HG03064 (cell line): ENCODE results near the gene MPP2.
"Not testable (repeated sequence)": the region's sequence is repeated elsewhere in the genome, so short reads cannot be mapped to it uniquely, and the experiment has no call there.

Source experiments
- ATAC-seq: cut with Tn5 transposase; IDR thresholded peaks from one replicate; pipeline ENCODE4 v1.9.1; 2021; ENCODE audit warnings: low read depth; ENCODE audit not compliant: unreplicated experiment

The MPP2 gene

GRCh38 chr17:43878260-43879175 is 28.8 kb downstream of the MPP2 start:
- no peak for ATAC-seq

- no peak for ATAC-seq
Observed at GRCh38 chr17:43877451-43878155, 29.7 kb downstream of the MPP2 start.

DNA sequence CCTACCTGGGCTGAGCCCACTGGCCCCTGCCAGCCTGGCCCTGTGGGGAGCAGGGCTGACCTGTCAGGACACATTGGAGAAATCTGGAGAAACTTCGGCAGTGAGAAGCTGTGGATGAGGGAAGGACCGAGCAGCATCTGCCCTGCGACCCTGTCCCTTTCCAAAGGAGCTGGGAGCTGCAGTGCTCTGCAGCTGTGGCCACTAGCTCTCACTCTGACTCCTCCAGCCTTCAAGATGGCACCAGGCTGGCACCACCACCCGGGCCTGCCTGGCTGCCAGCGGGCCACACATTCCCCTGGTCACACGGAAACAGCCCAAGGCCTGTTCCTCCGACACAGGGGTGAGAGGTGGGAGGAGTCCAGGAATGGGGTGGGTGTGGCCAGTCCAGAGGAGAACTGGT is 30.3 kb downstream of the MPP2 start:
- ATAC-seq: no peak

DNA sequence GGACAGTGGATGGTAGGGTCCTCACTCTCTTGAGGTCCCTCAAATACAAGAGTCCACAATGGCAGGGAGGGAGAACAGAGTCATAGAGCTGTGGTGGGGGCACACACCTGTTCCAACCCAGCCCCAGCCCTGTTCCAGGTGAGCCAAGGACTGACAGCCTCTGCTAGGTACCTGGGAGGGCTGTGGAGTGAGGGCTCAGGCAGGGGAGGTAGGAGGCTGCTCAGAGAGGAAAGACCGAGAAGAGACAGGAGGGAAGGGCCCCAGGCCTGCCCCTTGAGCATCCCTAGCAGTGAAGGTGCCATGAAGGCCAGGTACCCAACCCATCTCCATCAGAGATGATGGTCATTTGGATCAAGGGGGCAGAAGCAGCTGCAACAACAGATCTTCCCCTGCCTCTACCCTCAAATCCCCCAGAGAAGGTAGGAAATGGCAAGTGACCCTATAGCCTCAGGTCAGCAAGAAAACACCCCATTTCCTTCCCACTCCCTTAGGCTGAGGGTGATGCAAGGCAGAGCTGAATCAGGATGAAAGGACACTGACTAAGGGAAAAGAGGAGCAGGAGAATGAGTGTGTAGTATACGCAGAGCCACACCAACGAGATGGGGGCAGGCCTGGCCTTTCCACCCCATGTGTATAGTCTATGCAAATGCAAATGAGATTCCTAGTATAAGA is 31.7 kb downstream of the MPP2 start:
- no peak for ATAC-seq

DNA sequence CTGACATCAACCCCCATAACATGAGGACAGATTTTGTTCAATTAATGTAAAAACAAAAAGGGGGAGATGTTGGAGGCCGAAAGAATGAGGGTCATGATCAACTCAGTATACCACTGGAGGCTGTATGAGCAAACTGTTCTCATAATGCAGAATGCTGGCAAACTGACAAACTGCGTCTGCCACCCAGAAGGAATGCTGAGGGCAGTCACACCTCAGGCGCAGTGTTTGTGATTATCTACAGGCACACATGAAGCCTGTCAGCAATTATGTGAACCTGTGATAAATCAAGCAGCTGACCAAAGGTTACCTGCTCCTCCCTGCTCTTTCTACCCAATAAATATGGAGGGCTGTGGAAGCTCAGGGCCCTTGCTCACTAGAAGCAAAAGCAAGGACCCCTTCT is 33.0 kb downstream of the MPP2 start:
- ATAC-seq: no peak

- no peak for ATAC-seq
Observed at GRCh38 chr17:43873815-43874214, 33.5 kb downstream of the MPP2 start.

DNA sequence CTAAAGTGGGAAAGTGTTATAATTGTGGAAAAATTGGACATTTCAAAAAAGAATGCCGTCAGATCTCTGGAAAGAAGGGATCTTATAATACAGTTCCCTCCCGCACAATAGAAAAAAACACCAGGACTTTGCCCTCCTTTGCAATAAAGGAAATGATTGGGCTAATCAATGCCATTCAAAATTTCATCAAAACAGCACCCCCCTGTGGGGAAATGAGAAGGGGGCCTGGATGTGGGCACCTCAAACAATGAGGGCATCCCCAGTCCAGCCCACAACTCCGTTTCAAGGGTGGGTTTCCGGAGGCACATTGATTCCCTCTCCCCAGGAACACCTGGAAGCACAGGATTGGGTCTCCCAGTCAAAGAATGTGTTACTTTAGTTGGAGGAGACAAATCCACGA is 34.2 kb downstream of the MPP2 start:
- no peak for ATAC-seq

DNA sequence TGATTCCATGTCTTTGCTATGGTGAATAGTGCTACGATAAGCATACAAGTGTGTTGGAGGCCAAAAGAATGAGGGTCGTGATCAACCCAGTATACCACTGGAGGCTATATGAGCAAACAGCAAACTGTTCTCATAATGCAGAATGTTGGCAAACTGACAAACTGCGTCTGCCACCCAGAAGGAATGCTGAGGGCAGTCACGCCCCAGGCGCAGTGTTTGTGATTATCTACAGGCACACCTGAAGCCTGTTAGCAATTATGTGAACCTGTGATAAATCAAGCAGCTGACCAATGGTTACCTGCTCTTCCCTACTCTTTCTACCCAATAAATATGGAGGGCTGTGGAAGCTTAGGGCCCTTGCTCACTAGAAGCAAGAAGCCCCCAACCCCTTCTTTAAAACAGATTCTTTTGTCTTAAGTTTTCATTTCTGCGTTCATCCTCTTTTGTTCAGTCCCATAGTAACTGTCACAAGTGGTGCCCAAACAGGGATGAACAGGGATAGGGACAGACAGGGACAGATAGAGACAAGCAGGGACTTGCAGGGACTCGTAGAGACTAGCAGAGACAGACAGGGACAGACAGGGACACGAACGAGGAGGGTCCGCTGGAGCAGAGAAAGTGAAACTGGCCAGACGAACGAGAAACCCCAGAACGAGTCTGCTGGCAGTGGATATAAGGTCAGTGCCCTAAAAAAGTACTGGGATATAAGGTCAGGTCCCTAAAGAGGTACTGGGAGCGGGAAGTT is 35.2 kb downstream of the MPP2 start:
- no peak for ATAC-seq

DNA sequence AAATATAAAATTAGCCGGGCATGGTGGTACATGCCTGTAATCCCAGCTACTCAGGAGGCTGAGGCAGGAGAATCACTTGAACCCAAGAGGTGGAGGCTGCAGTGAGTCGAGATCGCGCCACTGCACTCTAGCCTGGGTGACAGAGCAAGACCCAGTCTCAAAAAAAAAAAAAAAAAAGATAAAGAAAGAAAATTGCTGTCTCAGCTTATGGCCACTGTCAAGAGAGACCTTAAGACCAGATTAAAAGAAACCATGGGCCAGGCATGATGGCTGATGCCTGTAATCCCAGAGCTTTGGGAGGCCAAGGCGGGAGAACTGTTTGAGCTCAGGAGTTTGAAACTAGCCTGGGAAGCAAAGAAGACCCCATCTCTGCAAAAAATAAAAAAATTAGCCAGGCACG is 38.3 kb downstream of the MPP2 start:
- not testable (repeated sequence) for ATAC-seq

GRCh38 chr17:43868226-43868994 is 38.9 kb downstream of the MPP2 start:
- ATAC-seq: no peak

DNA sequence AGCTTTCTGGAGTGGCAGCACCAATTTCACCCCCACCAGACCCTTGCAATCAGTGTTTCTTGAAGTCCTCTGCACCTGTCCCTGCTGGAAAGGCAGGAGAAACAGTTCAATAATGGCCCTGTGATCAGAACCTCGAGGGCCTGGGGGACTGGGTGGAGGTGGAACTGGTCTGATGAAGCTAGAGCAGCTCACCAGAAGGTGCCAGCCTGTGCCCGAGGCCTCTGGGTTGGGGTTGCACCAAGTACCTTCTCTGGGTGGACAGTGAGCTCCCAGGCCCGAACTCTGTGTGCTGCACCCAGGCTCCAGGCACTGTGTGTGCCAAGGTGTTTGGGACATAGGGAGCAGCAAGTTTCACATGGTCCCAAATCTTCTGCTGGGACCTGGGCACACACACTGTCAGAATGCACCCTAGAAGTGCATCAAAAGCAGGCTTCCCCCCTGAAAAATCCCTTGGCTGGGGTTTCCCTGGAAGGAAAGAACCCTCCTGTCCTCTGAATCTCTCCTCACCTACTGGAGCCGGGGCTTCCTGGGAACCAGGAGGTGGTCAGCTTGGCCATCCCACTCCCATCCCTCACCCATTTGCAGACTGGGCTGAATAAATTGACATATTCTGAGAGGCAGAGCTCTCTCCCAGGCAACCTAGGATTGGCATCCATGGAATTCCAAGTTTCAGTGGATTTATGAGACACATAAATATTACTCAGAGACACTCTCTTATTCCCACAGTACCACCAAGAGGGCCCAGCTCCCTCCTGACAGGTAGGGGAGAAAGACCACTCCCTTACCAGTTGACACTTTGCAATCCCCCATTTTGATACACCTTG is 43.0 kb downstream of the MPP2 start:
- ATAC-seq: no peak

DNA sequence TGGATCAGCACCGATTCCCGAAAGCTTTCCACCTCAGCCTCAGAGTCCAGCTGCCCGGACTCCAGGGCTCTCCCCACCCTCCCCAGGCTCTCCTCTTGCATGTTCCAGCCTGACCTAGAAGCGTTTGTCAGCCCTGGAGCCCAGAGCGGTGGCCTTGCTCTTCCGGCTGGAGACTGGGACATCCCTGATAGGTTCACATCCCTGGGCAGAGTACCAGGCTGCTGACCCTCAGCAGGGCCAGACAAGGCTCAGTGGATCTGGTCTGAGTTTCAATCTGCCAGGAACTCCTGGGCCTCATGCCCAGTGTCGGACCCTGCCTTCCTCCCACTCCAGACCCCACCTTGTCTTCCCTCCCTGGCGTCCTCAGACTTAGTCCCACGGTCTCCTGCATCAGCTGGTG is 45.4 kb downstream of the MPP2 start:
- no peak for ATAC-seq

DNA sequence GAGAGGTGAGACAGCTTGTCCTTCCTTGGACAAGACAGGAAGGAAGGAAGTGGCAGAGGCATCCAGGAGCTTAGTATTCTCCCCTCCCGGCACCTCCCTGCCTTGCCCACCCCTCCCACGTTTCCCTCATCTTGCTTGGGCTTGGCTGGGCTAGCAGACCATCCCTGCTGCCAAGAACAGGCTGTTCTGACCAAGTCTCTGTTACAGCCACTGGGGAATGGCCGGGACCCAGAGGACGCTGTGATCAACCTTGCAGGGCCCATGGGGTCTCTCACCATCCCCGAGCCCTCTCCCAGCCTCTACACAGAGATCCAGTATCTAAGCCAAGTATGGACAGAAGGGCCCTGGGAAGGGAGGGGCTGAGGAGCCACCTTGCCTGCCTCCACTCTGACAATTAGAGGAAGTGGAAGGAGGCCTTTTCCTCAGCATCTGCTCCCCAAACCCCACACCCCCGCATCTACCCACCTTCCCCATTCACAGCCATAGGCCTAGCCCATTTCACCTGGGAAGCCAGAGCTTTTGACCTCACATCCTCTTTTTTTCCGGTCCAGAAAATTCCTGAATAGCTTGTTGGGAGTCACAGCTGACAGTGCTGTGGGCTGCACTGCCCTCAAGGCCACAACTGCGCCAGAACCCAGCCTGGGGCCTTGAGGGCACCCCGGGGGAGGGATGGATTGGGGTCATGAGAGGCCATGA is 46.3 kb downstream of the MPP2 start:
- no peak for ATAC-seq

GRCh38 chr17:43860077-43860725 is 47.1 kb downstream of the MPP2 start:
- ATAC-seq: no peak

DNA sequence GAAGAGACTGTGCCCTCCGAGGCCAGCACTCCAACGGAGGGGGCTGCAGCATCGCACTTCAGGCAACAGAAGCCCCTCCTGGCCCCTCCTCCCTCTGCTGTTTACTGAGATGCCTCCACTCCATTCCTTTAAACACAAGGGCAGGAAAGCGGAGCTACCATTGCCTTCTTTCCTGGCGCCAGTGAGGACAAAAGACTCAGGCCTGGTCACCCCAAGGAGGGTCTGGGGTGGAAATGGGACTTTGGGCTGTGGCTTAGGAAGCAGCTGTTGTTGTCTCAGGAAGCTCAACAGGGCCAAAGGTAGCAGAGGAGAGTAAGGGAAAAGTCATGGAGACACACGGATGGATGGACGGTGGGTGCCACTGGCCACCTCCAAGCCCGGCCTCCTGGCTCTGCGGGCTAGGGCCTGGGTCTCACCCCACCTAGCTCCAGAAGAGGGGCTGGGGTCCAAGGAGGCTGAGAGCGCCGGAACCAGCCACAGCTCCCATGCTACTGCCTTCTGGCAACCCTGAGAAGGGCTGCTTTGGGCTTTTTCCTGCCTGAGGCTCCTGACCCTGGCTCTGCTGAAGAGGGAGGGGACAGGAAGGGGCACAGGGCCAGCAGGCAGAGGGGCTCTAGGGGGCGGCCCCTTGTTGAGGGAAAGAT is 49.3 kb downstream of the MPP2 start:
- ATAC-seq: no peak

- no peak for ATAC-seq
Observed at GRCh38 chr17:43857141-43857540, 50.2 kb downstream of the MPP2 start.

- no peak for ATAC-seq
Observed at GRCh38 chr17:43856141-43856540, 51.2 kb downstream of the MPP2 start.

GRCh38 chr17:43855061-43855460 is 52.3 kb downstream of the MPP2 start:
- no peak for ATAC-seq
